T-helper 1 cell treated with Interleukin-12 subunit alpha and Interleukin-12 subunit beta and Interleukin-4 antibody, amounts not matched to agents 30 ng/mL and 1 ng/mL, for 36 hours (primary cell): Measurements from ENCODE around the gene DNAJC16. TPM values are rescaled to one million over a fixed set of nuclear protein-coding genes. Genes with fewer than 3 reads are reported as not detected.
"Not testable (repeated sequence)": the region's sequence is repeated elsewhere in the genome, so short reads cannot be mapped to it uniquely, and the experiment has no call there.

Experiments used
- intact Hi-C: fragments of 100-400 bp; cut with micrococcal nuclease; formaldehyde crosslinking; loops from one replicate; pipeline ENCODE4 v1.15.1; 2024
- total RNA-seq: library from RNA; stranded (reverse); gene quantifications from 2 replicates; pipeline ENCODE4 v1.2.3, GENCODE V29; 2022

DNAJC16 gene
- total RNA-seq, 1 donor from 2014 or later: 21.6 TPM

DNA sequence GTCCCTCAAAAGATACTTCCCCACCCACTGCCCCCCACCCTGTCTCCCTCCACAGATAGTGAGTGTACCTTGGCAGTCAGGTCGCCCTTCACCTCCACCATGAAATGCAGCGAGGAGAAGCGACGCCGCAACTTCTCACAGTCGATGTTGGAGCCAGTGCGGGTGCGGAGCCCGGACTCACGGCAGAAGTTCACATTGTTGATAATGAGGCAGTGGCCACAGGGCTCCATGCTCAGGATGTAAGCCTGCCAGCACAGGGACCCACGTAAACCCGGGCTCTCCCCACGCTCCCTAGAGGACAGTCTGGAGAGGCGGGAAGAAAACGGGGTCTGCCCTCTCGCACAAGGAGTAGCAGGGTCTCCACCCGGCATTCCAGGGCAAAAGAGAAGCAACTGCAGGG lies 19.8 kb upstream of the DNAJC16 start:
- intact Hi-C loops: no loop called here

DNA sequence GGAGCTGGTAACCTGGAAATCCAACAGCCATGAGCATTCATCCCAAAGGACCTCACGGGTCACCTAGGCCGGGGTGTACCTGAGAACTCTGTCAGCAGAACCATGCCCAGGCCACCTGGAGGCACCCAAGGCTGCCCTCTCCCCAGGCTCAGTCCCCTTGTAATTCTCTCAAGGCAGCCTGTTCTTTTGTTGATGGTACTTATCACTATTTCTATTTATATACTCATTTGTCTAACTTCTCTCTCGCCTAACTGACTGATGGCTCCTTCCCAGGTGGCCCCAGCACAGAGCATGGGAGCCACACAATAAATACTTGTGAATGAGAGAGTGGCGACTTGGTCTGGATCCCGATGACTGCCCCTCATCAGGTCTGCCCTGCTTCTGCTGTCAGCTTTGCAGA lies 19.4 kb upstream of the DNAJC16 start:
- intact Hi-C loops: no loop called here

DNA sequence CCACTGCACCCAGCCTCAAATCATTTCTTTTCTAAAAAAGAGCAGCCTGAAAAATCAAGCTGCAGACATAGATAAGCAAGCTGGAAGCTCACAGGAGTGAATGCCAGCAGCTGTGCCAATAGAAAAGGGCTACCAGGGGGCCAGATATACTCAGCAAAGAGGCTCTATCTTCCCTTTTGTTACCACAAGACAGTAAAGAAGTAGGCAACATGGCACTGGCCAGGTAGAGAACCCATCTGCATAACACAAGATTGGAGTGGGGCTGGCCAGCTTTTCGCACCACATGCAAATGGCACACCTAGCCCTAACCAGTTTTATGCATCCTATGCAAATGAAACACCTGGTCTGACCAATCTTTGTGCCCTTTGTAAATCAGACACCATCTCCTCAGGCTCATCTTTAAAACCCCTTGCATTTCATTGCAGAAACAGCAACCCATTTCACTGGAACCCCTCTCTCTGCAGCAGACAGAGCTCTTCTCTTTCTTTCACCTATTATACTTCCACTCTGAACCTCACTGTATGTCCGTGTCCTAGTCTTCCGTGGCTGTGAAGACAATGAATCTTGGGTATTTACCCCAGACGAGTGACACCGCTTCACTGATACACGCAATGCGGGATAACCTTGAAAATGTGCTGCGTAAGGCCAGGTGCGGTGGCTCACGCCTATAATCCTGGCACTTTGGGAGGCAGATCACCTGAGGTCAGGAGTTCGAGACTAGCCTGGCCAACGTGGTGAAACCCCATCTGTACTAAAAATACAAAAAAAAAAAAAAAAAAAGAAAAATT lies 17.8 kb upstream of the DNAJC16 start:
- intact Hi-C loops: no loop called here

DNA sequence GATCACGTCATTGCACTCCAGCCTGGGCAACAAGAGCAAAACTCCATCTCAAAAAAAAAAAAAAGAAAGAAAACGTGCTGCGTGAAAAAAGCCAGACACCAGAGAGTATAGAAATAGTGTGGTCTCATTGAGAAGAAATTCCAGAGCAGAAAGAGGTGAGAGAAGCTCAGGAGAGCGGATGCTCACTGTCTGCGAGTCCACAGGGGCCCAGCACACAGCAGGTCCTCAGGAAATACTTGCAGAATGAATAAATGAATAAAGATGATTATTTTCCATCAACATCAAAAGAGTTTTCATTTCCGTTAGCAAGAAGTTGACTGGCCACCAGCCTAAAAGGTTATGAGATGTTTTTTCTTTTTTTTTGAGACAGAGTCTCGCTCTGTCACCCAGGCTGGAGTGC lies 17.1 kb upstream of the DNAJC16 start:
- intact Hi-C loops: no loop called here

DNA sequence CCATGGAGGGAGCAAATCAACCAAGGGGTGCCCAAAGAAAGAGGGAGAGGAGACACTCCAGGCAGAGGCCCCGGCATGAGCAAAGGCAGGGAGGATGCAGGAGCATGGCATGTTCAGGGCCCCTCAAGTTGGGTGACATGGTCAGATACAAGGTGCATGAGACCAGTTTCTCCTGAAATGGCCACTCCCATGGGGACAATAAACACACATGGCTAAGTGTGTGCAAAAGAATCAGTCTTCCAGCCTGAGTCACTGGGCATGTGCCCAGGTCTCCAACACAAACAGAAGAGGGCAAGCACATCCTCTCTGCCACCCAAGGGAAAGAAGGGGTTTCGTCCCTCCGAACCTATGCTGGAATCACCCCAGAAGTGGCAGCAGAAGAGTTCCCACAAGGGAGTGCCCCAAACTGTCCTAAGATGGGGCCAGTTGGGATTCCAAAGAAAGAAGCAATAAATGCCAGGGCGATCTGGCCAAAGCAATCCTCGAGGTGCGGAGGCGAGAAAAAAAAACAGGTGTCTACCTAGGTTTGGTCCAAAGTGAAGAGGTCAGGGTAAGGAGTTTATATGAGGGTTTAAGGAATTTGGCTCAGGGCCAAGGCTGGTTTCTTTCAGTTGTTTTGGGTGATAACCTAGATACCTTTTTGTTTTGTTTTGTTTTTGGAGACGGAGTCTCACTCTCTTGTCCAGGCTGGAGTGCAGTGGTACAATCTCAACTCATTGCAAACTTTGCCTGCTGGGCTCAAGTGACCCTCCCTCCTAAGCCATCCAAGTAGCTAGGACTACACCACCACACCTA lies 15.8 kb upstream of the DNAJC16 start:
- intact Hi-C loops: no loop called here

DNA sequence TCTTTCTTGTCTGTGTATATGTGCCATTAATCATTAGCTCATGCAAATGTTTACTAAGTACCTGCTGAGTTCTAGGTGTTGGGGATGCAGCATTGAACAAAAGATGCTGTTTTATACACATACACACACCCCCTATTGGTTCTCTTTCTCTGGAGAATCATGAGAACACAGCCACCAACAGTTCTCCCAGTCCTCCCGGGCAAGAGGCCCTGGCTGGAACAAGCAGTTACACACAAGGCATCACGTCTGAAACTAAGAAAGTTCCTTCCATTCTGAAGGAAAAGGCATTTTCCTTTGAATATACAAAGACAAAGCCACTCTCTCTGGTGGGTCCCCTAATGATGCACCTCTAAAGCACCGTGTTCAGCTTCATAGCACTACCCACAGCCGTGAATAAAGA lies 13.5 kb upstream of the DNAJC16 start:
- intact Hi-C loops: no loop called here

DNA sequence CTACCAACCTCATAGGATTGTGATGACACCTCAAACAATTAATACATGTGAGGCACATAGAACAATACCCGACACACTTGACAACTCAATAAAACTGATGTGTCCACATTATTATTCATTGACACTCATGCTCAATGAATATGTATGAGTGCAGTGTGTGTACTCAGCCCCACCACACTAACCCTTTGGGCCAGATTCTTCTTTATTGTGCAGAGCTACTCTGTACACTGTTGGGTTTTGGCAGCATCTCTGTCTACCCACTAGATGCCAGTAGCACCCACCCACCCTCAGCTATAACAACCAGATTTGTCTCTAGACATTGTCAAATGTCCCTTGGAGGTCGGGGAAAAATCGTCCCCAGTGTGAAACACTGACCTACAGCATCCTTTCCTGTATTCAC lies 12.7 kb upstream of the DNAJC16 start:
- intact Hi-C loops: no loop called here

DNA sequence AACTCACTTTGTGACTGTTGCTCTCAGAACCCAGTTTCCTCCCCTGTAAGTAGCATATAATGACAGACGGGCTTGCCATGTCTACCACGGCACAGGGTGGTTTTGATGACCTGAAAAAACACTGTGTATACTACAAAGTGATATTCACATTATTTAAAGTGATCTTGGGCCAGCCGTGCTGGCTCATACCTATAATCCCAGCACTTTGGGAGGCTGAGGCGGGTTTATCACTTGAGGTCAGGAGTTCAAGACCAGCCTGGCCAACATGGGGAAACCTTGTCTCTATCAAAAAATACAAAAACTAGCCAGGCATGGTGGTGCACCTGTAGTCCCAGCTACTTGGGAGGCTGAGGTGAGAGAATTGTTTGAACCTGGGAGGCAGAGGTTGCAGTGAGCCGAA lies 12.1 kb upstream of the DNAJC16 start:
- intact Hi-C loops: not testable (repeated sequence)

DNA sequence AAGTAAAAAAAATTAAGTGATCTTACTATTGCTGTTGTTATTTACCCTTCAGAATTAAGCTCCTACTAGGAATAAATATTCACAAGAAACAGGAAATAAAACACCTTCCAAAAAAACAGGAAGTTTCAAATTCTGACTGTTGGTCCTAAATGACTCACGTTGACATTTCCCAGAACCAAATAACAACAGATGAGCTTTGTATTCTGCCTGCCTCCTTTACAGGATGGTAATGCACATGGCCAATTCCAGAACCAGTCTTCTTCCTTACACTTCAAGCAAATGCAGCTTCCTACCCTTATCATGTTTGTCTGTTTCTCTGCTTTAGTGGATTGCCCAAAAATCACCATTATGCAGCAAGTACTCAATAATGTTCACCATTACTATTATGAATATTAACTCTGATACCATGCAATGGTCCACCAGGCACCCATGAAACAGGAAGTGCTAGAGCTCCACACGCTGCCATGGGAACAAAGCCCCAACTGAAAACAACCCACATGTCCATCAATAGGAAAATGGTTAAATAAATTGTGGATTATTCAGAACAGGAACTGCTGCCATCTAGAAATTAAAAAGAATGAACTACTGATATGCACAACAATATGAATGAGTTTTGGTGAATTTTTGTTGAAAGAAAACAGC lies 11.5 kb upstream of the DNAJC16 start:
- intact Hi-C loops: loop anchor here (1.0 kb wide), 1 partner anchor 9 kb away; the partner anchor contains the start of gene CASP9

DNA sequence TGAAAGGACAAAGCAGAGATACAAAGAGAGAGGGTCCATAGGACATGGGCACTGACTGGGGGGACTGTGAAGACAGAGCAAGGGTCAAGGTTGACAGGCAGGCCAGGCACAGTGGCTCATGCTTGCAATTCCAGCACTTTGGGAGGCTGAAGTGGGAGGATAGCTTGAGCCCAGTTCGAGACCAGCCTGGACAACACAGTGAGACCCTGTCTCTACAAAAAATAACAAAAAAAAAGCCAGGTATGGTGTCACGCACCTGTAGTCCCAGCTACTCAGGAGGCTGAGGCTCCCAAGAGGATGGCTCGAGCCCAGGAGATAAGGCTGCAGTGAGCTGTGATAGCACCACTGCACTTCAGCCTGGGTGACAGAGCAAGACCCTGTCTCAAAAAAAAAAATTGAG lies 7.0 kb upstream of the DNAJC16 start:
- intact Hi-C loops: loop anchor here (5.0 to 10.0 kb wide), 3 partner anchors 272 to 1785 kb away; partner anchors contain the start of genes ATP13A2 and FHAD1

DNA sequence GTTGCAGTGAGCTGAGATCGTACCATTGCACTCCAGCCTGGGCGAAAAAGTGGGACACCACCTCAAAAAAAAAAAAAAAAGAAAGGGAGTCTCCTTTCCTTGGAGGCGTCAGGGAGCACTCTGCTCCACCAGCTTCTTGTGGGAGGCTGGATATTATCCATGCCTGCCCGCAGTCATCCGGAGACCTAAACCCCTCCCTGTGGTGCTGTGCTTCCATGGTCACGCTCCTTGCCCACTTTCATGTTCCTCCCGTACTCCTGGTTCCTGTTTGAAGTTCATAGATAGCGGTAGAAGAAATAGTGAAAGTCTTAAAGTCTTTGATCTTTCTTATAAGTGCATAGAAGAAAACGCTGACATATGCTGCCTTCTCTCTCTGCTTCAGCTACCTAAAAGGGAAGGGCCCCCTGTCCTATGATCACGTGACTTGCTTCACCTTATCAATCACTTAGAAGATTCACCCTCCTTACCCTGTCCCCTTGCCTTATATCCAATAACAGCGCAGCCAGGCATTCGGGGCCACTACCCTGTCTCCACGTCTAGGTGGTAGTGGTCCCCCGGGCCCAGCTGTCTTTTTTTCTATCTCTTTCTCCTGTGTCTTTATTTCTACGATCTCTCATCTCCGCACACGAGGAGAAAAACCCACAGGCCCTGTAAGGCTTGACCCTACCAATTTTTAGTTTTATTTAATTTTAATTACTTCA lies 5.3 kb upstream of the DNAJC16 start:
- intact Hi-C loops: loop anchor here (5.0 to 10.0 kb wide), 3 partner anchors 274 to 1787 kb away; partner anchors contain the start of genes ATP13A2 and FHAD1

DNA sequence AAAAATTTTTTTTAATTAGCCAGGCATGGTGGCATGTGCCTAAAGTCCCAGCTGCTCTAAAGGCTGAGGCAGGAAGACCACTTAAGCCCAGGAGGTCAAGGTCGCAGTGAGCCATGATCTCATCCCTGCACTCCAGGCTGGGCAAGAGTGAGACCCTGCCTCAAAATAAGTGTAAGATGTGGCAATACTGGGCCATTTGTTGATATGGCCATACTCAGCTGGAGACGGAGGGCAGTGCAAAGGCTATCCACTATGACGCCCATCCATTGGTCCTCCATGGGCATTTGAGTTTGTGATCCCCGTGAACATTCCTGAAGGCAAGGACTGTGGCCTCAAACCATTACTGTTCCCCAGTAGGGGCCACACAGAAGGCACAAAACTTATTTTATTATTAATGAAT lies 4.1 kb upstream of the DNAJC16 start:
- intact Hi-C loops: loop anchor here (5.0 to 10.0 kb wide), 3 partner anchors 275 to 1788 kb away; partner anchors contain the start of genes ATP13A2 and FHAD1

DNA sequence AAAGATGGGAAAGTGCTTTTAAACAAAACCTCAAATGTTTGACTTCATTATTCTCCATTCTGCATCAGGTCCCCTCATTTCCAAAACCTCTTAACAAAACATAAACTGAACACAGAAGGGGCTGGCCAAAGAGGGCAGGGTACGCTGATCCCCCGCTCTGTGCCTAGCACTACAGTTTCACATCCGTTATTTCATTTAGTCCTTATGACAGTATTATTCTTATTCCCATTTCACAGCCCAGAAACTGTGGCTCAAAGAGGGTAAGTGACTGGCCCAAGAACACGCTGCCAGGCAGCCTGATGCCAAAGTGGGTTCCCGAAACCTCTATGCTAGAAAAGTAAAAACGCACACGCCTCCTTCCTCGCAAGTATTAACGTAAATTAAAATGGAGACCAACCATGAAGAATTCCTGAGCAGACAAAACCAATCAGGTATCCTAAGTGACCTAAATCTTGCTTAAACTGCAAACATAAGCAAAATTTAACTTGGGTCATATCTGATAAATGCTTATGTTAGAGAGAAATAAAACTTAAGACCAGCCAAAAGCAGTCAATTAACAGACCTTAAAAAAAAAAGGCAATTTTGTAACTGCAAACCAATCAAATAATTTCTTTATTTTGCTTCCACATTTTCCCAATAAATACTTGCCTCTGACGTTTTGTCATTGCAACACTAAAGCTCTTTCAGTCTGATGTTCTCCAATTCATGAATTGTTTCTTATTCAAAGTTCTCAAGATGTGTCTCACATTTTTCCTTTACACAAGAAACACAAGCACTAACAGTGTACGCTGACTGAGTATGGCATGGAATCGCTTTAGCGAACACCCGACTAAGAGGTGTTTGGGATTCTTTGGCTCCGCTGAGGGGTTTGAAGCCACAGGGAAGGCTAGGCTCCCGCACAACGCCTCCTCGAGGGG lies 3.3 kb upstream of the DNAJC16 start:
- intact Hi-C loops: loop anchor here (1.0 to 10.0 kb wide), 10 partner anchors 8 to 1789 kb away; partner anchors contain the start of genes ATP13A2, DDI2, FHAD1 and SDHB

DNA sequence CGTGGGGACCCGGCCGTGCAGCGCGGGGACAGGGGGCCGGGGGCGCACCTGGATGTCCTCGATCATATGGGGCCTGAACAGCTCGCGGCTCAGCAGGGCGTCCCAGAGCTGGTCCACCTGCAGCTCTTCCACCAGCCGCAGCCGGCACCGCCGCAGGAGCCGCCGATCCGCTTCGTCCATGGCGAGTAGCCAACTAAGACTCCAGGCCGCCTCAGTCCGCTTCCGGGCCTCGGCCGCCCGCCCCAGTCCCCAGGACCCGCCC lies 2.7 kb upstream of the DNAJC16 start, which contains the start of gene CASP9:
Gene CASP9 (minus strand): TSS at position 195 of the 262 bp plus-strand sequence. CDS start 15 bp downstream, at position 180.
- intact Hi-C loops: loop anchor here (1.0 to 10.0 kb wide), 10 partner anchors 9 to 1789 kb away; partner anchors contain the start of genes ATP13A2, DDI2, FHAD1 and SDHB

DNA sequence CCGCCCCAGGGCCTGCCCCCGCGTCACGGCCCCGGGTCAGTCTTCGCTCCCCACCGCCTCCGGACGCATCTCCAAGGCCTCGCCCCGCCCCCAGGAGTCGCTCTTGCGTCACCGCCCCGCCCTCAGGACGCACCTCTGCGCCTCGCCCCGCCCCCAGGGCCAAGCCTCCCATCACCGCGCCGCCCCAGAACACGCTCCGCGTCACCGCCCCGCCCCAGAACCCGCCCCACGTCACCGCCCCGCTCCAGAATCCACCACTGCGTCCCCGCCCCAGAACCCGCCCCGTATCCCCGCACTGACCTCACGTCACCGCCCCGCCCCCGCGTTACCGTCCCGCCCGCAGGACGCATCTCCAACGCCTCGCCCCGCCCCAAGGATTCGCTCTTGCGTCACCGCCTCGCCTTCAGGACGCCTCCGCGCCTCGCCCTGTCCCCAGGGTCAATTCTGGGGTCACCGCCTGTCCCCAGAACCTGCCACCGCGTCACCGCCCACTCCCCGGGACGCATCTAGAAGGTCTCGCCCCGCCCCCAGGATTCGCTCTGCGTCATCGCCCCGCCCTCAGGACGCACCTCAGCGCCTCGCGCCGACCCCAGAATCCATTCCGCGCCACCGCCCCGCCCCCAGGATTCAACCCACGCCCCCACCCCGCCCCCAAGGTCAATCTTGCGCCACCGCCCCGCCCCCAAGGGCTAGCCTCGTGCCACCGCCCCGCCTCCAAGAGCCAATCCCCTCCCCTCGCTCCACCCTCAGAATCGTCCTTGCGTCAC lies 2.2 kb upstream of the DNAJC16 start:
- intact Hi-C loops: loop anchor here (1.0 to 10.0 kb wide), 13 partner anchors 9 to 1913 kb away; partner anchors contain the start of genes ATP13A2, DDI2, FBXO42 and FHAD1

DNA sequence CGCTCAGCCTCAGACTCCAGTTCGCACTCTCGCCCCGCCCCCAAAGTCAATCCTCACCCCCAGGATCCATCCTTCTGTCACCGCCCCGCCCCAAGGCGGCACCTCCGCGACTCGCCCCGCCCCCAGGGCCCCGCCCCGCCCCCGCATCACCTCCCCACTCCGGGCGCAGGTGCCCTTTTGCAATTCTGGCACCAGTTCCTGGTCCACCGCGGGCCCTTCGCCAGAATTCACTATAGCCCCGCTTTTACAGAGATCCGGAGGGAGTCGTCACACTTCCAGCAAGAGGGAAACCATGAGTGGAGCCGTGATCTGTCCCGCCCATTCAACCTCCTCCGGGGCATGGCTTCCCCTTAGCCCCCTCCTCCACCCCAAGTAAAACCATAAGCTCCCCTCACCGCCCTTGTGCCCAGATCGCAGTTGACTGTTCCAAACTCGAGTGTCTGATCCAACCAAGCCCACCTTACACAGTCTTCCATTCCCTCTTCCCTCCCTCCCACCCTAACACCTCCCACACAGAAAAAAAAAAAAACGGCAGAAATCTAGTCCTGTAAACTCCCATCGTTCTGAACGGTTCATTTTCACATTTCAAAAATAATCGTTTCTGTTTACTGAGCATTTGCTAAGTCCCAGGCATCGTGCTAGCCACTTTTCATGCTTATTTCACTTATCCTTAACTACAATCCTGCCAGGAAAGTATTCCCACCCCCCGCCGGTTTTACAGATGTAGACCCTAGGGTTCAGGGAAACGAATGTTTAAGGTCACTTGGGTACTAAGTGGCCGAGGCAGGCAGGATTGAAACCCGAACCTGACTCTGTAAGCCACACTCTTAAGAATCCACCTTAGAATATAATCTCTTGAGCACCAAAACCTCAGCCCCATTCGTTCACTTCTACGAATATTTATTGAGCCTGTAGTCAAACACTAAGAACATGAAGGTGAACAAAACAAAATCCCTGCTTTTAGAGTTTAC lies 1.3 kb upstream of the DNAJC16 start:
- intact Hi-C loops: loop anchor here (1.0 to 10.0 kb wide), 15 partner anchors 53 to 1912 kb away; partner anchors contain the start of genes CPLANE2, EFHD2, FBXO42 and NECAP2

DNA sequence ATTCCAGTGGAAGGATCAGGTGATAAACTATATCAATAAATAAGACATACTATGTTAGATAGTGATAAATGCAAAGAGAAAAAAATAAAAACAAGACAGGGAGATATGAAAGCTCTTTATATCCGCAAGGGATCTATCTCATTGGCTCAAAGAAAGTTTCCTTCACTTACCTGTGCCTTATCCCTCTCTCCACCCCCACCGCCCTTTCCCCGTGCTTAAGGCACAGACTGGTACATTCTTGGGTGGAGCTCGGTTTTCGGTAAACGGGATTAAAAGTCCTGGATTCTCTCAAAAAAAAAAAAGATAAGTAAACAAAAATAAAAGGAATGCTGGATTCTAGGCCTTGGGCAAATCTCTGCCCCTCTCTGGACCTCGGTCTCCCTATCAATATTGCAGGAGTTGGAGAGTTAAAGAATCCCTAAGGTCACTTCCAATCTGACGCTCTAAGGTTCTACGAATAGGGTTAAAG lies 593 bp upstream of the DNAJC16 start:
- intact Hi-C loops: loop anchor here (1.0 to 10.0 kb wide), 11 partner anchors 53 to 1911 kb away; partner anchors contain the start of genes CPLANE2, EFHD2, FBXO42 and NECAP2
